Ovary (tissue), 9 donors: ENCODE measurements around the gene UBE2C. TPM values are rescaled to one million over a fixed set of nuclear protein-coding genes. Genes with fewer than 3 reads are reported as not detected.
"Not testable (repeated sequence)": the region's sequence is repeated elsewhere in the genome, so short reads cannot be mapped to it uniquely, and the experiment has no call there.

Experiments used
- DNase-seq, 5 donors: peaks; one replicate each; pipeline ENCODE4 v3.0.0-alpha.2; 2019 to 2020
- H3K27ac ChIP-seq, 2 donors: fragments of 200-600 bp; one replicate each; pipeline versions ENCODE4 v1.5.1 to v1.8.0; 2019 to 2022
- H3K27me3 ChIP-seq: fragments of 200-600 bp; one replicate; pipeline ENCODE4 v1.8.0; 2022
- H3K36me3 ChIP-seq: fragments of 200-600 bp; sonication (generic); one replicate; pipeline ENCODE4 v1.5.1; 2019
- H3K4me1 ChIP-seq: one replicate; pipeline ENCODE4 v1.8.1; 2013; ENCODE audit warnings: mild to moderate bottlenecking, moderate library complexity; ENCODE audit not compliant: insufficient read depth
- H3K4me3 ChIP-seq: fragments of 200-600 bp; sonication (generic); one replicate; pipeline ENCODE4 v1.5.1; 2017
- H3K9me3 ChIP-seq, 2 donors: fragments of 200-600 bp in 1 of 2; sonication (generic) in 1 of 2; one replicate each; pipeline versions ENCODE4 v1.5.1 to v1.8.1; 2013 to 2019; ENCODE audit warnings: mild to moderate bottlenecking in 1 of 2, moderate library complexity in 1 of 2
- EP300 ChIP-seq: sonication (generic); formaldehyde crosslinking; IDR thresholded peaks from one replicate; pipeline ENCODE4 v1.6.1; 2017; ENCODE audit warnings: antibody characterized with exemption
- POLR2A ChIP-seq: fragments of 450-650 bp; IDR thresholded peaks from one replicate; pipeline ENCODE4 v1.6.1; 2017; ENCODE audit warnings: antibody characterized with exemption, mild to moderate bottlenecking, moderate library complexity
- WGBS, 3 donors: extraction: QIAGEN DNeasy Blood & Tissue Kit in 1 of 3; methylation state at CpG; one replicate each; pipeline versions ENCODE4 v1.1.5 to v1.1.7; 2013 to 2017; 5-methylcytosine and 5-hydroxymethylcytosine counted together
- intact Hi-C, 4 donors: fragments of 100-400 bp; cut with DNase I; formaldehyde crosslinking; loops; one replicate each; pipeline versions ENCODE4 v1.11.0 to v1.15.1; 2022 to 2023
- polyA plus RNA-seq, 2 donors: library from polyadenylated mRNA; stranded (reverse); fragments of 200-250 nt in 1 of 2; fragments of 350-450 nt in 1 of 2; fragmentation: Illumina TruSeq in 1 of 2; extraction: RNeasy Lipid Tissue Mini Kit (QIAGEN cat#74804) in 1 of 2; gene quantifications; one replicate each; pipeline ENCODE4 v1.2.3, GENCODE V29; 2013 to 2014
- total RNA-seq, 7 donors: library from RNA; depleted of rRNA in 2 of 7; stranded (reverse); fragments of >200 nt in 2 of 7; fragmentation: NEBNext Ultra II Directional in 3 of 7; extraction: Animal tissue kit (Norgen Biotek cat#: 25700) in 3 of 7; gene quantifications; one replicate each; pipeline versions ENCODE4 v1.1.0 to v1.2.4, GENCODE V29; 2016 to 2023
- TF ChIP-seq, protein P1 (sequence below), 3 donors: fragments of 450-650 bp in 2 of 3; fragments of 200-600 bp in 1 of 3; IDR thresholded peaks; one replicate each; pipeline versions ENCODE4 v1.5.1 to v1.8.0; 2016 to 2022; ENCODE audit warnings: antibody characterized with exemption in 3 of 3, mild to moderate bottlenecking in 1 of 3
- donor health status: DM: no; HTN: no; CAD: no; lungs with moderate emphysema.
- donor health status: DM: no; HTN: no; CAD: no.
- donor health status: Bipolar disorder and iron deficiency.
- donor health status: DM: yes; HTN: yes; CAD: no.
- donor health status: DM: no; HTN: no; CAD: no.
- donor health status: DM: yes; HTN: yes; CAD: no.

The UBE2C gene
- total and polyA plus RNA-seq, 9 donors, result 0.69 to 5.6 (median 1.6) TPM; not detected in 3

DNA sequence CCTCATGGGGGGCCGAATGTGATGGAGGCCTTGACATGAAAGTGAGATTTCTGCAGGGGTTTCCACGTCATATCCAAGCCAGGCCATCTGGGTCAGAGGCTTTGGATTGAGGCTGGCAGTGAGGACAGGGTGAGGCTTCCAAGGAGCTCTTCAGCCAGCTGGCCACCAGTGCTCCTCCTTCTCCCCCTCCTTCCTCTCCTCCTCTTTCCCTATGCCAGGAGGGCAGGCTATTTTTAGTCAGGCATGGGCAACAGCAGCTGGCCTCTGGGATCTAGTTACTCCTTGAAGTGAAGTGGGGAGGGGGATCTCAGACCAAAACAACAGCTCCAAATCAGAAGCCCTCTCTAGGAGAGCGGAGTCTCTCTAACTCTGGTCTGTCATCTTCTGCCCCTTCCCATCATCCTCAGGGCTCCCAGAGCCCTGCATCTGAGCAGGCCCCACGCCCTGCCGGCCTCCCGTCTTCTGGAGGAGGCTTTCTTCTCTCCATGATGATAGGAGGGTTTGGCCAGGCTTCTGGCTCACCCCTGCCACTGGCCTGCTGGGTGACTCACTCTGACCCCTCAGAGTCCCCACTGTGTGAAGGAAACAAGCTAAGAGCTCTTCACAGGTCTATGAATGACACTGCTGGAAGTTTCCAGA is 14.1 kb downstream of the UBE2C start:
- Histone ChIP-seq H3K9me3 (no peaks in the 10 kb centered on the region), H3K4me1 (peaks cover 16% of the 10 kb centered on the region), H3K4me3 (no peak overlapping the region), H3K27ac (peak overlapping the region; percentile 49 to 82), H3K27me3 (no peaks in the 10 kb centered on the region), H3K36me3 (no peaks in the 10 kb centered on the region)
- intact Hi-C loops, result loop anchor here in 1 of 4 donors (10.0 kb wide), 1 partner anchor 138 kb away; no protein-coding TSS in a partner anchor
- peak in 4 of 5 donors; percentile 50 to 66 (median 58) for DNase-seq
- TF ChIP-seq, protein P1, sequence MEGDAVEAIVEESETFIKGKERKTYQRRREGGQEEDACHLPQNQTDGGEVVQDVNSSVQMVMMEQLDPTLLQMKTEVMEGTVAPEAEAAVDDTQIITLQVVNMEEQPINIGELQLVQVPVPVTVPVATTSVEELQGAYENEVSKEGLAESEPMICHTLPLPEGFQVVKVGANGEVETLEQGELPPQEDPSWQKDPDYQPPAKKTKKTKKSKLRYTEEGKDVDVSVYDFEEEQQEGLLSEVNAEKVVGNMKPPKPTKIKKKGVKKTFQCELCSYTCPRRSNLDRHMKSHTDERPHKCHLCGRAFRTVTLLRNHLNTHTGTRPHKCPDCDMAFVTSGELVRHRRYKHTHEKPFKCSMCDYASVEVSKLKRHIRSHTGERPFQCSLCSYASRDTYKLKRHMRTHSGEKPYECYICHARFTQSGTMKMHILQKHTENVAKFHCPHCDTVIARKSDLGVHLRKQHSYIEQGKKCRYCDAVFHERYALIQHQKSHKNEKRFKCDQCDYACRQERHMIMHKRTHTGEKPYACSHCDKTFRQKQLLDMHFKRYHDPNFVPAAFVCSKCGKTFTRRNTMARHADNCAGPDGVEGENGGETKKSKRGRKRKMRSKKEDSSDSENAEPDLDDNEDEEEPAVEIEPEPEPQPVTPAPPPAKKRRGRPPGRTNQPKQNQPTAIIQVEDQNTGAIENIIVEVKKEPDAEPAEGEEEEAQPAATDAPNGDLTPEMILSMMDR (IDR thresholded peaks at IDR 0.05), result no peak
- no peak for TF ChIP-seq EP300
- WGBS, 3 donors, result 30 to 38% (median 34%) methylated on average over 6 of the region's 6 CpGs

DNA sequence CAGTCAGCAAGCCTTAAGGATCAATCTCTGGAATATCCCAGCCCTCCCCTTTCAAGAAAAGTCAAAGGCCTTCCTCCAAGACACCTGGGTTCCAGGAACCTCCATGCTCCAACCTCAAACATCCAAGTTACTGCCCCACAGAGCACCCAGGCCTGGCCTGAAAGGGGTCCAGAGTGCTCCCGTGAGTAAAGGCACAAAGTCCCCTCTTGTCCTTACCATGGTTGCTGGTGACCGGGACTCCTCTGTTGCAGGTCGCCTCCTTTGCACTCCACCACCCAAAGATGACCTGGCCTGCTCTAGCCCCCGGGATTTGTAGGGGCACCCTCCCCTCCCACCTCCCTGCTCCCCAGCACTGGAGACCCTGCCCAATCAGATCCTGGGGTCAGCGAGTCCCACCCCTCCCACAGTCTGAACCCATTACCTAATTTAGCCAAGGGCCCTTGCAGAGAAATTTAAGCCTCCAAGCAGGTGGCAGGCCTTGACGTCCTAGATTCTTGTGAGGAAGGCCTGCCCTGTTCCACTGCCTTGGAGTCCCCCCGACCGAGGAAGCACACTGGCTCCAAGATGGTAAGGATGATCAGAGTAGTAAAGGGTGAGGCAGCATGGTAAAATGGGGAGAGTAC is 14.7 kb downstream of the UBE2C start, which contains the start of gene TNNC2:
Gene TNNC2 (minus strand): TSS at position 283 of the 623 bp plus-strand sequence. CDS start 64 bp downstream, at position 219.
- Histone ChIP-seq H3K27me3 (no peaks in the 10 kb centered on the region), H3K27ac (peak within 1 kb of the TSS; percentile 49 to 82), H3K9me3 (no peaks in the 10 kb centered on the region), H3K4me1 (peaks cover 16% of the 10 kb centered on the region), H3K36me3 (no peaks in the 10 kb centered on the region), H3K4me3 (no peak within 1 kb of the TSS)
- no peak for DNase-seq
- WGBS, 3 donors, result 87 to 88% (median 88%) methylated on average over 8 of the region's 8 CpGs
- intact Hi-C loops, result loop anchor here in 1 of 4 donors (10.0 kb wide), 1 partner anchor 138 kb away; no protein-coding TSS in a partner anchor
- TF ChIP-seq EP300 (no peak), POLR2A (no peak)
- TF ChIP-seq, protein P1 (IDR thresholded peaks at IDR 0.05), result no peak

DNA sequence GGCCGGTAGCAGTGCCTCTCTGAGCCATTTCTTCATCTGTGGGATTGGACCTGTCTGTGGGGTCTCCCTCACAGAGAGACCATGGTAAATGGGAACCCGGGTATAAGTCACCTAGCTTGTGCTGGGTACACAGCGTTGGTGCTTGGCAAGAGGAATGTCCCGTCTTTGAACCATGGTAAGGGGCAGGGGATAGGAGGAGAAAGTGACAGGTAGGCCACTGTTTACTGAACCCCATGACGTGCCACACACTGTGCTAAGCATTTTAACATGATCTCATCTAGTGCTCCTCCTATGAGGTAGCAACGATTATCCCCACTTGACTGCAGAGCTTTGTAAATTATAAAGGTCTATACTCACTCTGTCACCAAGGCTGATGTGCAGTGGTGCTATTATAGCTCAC is 15.3 kb downstream of the UBE2C start:
- Histone ChIP-seq H3K4me3 (no peak overlapping the region), H3K4me1 (peaks cover 15% of the 10 kb centered on the region), H3K27me3 (no peaks in the 10 kb centered on the region), H3K27ac (peak overlapping the region in 1 of 2 donors; percentile 82), H3K36me3 (no peaks in the 10 kb centered on the region), H3K9me3 (no peaks in the 10 kb centered on the region)
- TF ChIP-seq EP300 (no peak), POLR2A (no peak)
- TF ChIP-seq, protein P1 (IDR thresholded peaks at IDR 0.05), result no peak
- intact Hi-C loops, result loop anchor here in 1 of 4 donors (10.0 kb wide), 1 partner anchor 137 kb away; no protein-coding TSS in a partner anchor
- WGBS, 3 donors, result 69 to 88% (median 72%) methylated on average over 6 of the region's 6 CpGs
- no peak for DNase-seq

DNA sequence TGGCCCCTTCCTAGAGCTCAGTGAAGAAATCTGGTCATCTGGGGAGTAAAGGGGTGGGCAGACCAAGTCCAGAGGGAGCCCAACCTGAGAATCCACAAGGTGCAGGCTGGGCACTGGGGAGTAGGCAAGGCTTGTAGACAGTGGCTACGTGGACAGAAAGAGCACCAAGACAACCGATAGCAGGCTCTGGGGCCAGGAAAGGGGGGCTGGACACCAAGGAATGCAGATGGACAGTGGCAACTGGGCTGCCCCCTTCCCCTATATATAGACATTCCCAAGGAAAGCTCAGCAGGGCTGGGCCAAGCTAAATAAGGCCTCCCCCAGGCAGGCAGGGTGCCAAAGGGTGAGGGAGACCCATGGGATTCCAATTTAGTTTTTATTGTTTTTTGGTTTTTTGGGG is 16.1 kb downstream of the UBE2C start:
- intact Hi-C loops, result loop anchor here in 1 of 4 donors (10.0 kb wide), 1 partner anchor 136 kb away; no protein-coding TSS in a partner anchor
- no peaks in the 10 kb centered on the region for H3K9me3 ChIP-seq
- H3K27me3 ChIP-seq, result no peaks in the 10 kb centered on the region
- WGBS, 3 donors, result 13 to 21% (median 21%) methylated on average over 2 of the region's 2 CpGs
- no peak overlapping the region for H3K4me3 ChIP-seq
- H3K4me1 ChIP-seq, result peaks cover 15% of the 10 kb centered on the region
- DNase-seq, result peak; percentile 42 to 69 (median 57)
- no peak for TF ChIP-seq EP300
- TF ChIP-seq, protein P1 (IDR thresholded peaks at IDR 0.05), result no peak
- no peak for TF ChIP-seq POLR2A
- no peaks in the 10 kb centered on the region for H3K36me3 ChIP-seq
- peak overlapping the region in 1 of 2 donors; percentile 82 for H3K27ac ChIP-seq

DNA sequence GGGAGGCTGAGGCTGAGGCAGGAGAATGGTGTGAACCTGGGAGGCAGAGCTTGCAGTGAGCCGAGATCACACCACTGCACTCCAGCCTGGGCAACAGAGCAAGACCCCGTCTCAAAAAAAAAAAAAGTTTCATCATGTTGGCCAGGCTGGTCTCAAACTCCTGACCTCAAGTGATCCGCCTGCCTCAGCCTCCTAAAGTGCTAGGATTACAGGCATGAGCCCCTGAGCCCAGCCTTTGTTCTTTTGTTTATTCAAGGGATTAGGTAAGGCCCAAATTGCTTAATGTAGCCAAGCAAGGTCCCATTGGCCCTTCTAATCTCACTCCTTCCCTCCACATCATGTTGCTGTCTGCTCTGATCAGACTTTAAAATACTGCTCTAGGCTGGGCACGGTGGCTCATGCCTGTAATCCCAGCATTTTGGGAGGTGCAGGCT is 17.2 kb downstream of the UBE2C start:
- not testable (repeated sequence) for H3K4me3 ChIP-seq, DNase-seq, H3K36me3 ChIP-seq, H3K27ac ChIP-seq, H3K27me3 ChIP-seq, H3K9me3 ChIP-seq
- WGBS, 3 donors, result 89 to 94% (median 94%) methylated on average over 4 of the region's 4 CpGs
- intact Hi-C loops, result loop anchor here in 1 of 4 donors (10.0 kb wide), 1 partner anchor 135 kb away; no protein-coding TSS in a partner anchor
- peaks cover 15% of the 10 kb centered on the region for H3K4me1 ChIP-seq
